Liver (tissue), 9 donors: ENCODE results near the gene BHLHA15. TPM values are rescaled to one million over a fixed set of nuclear protein-coding genes. Genes with fewer than 3 reads are reported as not detected.

Experiments used
- DNase-seq: peaks from one replicate; pipeline ENCODE4 v3.0.0-alpha.2; 2017; ENCODE audit warnings: low spot score
- H3K27ac ChIP-seq, 2 donors: one replicate each; pipeline ENCODE4 v1.7.0; 2013; ENCODE audit warnings: inconsistent platforms in 2 of 2, low read length in 2 of 2, control low read depth in 1 of 2, low read depth in 1 of 2, mild to moderate bottlenecking in 1 of 2
- H3K27me3 ChIP-seq, 4 donors: one replicate each; pipeline versions ENCODE4 v1.6.1 to v1.7.0; 2013; ENCODE audit warnings: low read length in 3 of 4, inconsistent platforms in 1 of 4, mild to moderate bottlenecking in 1 of 4, moderate library complexity in 1 of 4; ENCODE audit not compliant: control insufficient read depth in 4 of 4, insufficient read depth in 4 of 4
- H3K36me3 ChIP-seq, 4 donors: one replicate each; pipeline versions ENCODE4 v1.6.1 to v1.7.0; 2013; ENCODE audit warnings: low read length in 3 of 4, mild to moderate bottlenecking in 3 of 4, low read depth in 1 of 4, moderate library complexity in 1 of 4; ENCODE audit not compliant: control insufficient read depth in 4 of 4, insufficient read depth in 3 of 4
- H3K4me1 ChIP-seq, 4 donors: one replicate each; pipeline versions ENCODE4 v1.6.1 to v1.7.0; 2013; ENCODE audit warnings: low read length in 3 of 4, mild to moderate bottlenecking in 3 of 4, moderate library complexity in 1 of 4; ENCODE audit not compliant: control insufficient read depth in 4 of 4, insufficient read depth in 4 of 4
- H3K4me3 ChIP-seq, 3 donors: one replicate each; pipeline versions ENCODE4 v1.6.1 to v1.7.0; 2013; ENCODE audit warnings: low read length in 3 of 3, control low read depth in 1 of 3, low read depth in 1 of 3, mild to moderate bottlenecking in 1 of 3
- H3K9ac ChIP-seq, 2 donors: one replicate each; pipeline ENCODE4 v1.7.0; 2013; ENCODE audit warnings: low read length in 2 of 2, mild to moderate bottlenecking in 2 of 2, moderate library complexity in 2 of 2, control low read depth in 1 of 2, low read depth in 1 of 2
- H3K9me3 ChIP-seq, 4 donors: one replicate each; pipeline versions ENCODE4 v1.6.1 to v1.7.0; 2013; ENCODE audit warnings: low read length in 3 of 4; ENCODE audit not compliant: control insufficient read depth in 4 of 4
- ATF3 ChIP-seq: IDR thresholded peaks from 2 replicates; pipeline ENCODE4 v1.6.1; 2016; ENCODE audit warnings: antibody characterized with exemption
- CTCF ChIP-seq: fragments of 150-350 bp; IDR thresholded peaks from 2 replicates; pipeline ENCODE4 v1.5.1; 2017; ENCODE audit warnings: improper control_type of control experiment, low read depth, low read length; ENCODE audit not compliant: missing input control
- FOXA1 ChIP-seq: IDR thresholded peaks from 2 replicates; pipeline ENCODE4 v1.6.1; 2016; ENCODE audit warnings: antibody characterized with exemption
- FOXA2 ChIP-seq: IDR thresholded peaks from 2 replicates; pipeline ENCODE4 v1.6.1; 2016; ENCODE audit warnings: antibody characterized with exemption
- HNF4G ChIP-seq: IDR thresholded peaks from 2 replicates; pipeline ENCODE4 v1.6.1; 2016; ENCODE audit warnings: antibody characterized with exemption
- JUND ChIP-seq, 2 donors: IDR thresholded peaks; 2 replicates each; pipeline ENCODE4 v1.6.1; 2016; ENCODE audit warnings: antibody characterized with exemption in 2 of 2
- MAX ChIP-seq: IDR thresholded peaks from 2 replicates; pipeline ENCODE4 v1.6.1; 2016; ENCODE audit warnings: antibody characterized with exemption
- NR2F2 ChIP-seq: IDR thresholded peaks from 2 replicates; pipeline ENCODE4 v1.6.1; 2016; ENCODE audit warnings: antibody characterized with exemption
- RAD21 ChIP-seq, 2 donors: IDR thresholded peaks; 2 replicates each; pipeline ENCODE4 v1.6.1; 2016; ENCODE audit warnings: antibody characterized with exemption in 2 of 2, mild to moderate bottlenecking in 2 of 2
- RXRA ChIP-seq, 2 donors: IDR thresholded peaks; 2 replicates each; pipeline ENCODE4 v1.6.1; 2017 to 2018; ENCODE audit warnings: antibody characterized with exemption in 2 of 2, mild to moderate bottlenecking in 1 of 2
- SP1 ChIP-seq: IDR thresholded peaks from 2 replicates; pipeline ENCODE4 v1.6.1; 2018; ENCODE audit warnings: antibody characterized with exemption, mild to moderate bottlenecking
- TAF1 ChIP-seq: conservative IDR thresholded peaks from 2 replicates; pipeline ENCODE4 v1.6.1; 2016; ENCODE audit warnings: antibody characterized with exemption, mild to moderate bottlenecking
- YY1 ChIP-seq: IDR thresholded peaks from 2 replicates; pipeline ENCODE4 v1.6.1; 2016; ENCODE audit warnings: antibody characterized with exemption, mild to moderate bottlenecking
- ZBTB33 ChIP-seq: IDR thresholded peaks from 2 replicates; pipeline ENCODE4 v1.6.1; 2016; ENCODE audit warnings: antibody characterized with exemption
- WGBS: extraction: QIAGEN DNeasy Blood & Tissue Kit; methylation state at CpG from one replicate; pipeline ENCODE4 v1.1.7; 2013; 5-methylcytosine and 5-hydroxymethylcytosine counted together
- polyA plus RNA-seq, 2 donors: library from polyadenylated mRNA; stranded (reverse) in 1 of 2; unstranded in 1 of 2; fragments of 200-250 nt in 1 of 2; fragments of >200 nt in 1 of 2; fragmentation: Nextera tagmentation in 1 of 2; extraction: Ambion mirVana in 1 of 2; gene quantifications; one replicate each; pipeline versions ENCODE4 v1.2.1 to v1.2.3, GENCODE V29; 2013 to 2015
- total RNA-seq, 2 donors: library from RNA; depleted of rRNA; stranded (reverse); fragments of >200 nt; gene quantifications; one replicate each; pipeline ENCODE4 v1.2.3, GENCODE V29; 2014
- donor health status: healthy.
- donor health status: healthy.
- donor health status: healthy.
- donor health status: healthy.
- donor health status: healthy.

Gene BHLHA15
- total and polyA plus RNA-seq, 4 donors: 1.0 to 28.9 (median 7.6) TPM

GRCh38 chr7:98168181-98168903 lies 42.9 kb upstream of the BHLHA15 start:
- peak; percentile 56 for DNase-seq
- TF ChIP-seq RAD21 (IDR thresholded peaks at IDR 0.05) (peak; percentile 91 to 96), ATF3 (peak; percentile 83), ZBTB33 (no peak), CTCF (peak; percentile 80), JUND (IDR thresholded peaks at IDR 0.05) (peak; percentile 96 to 98), RXRA (IDR thresholded peaks at IDR 0.05) (peak; percentile 64 to 65), NR2F2 (no peak), MAX (no peak)
- WGBS: 67% methylated on average over 17 of the region's 17 CpGs
- Histone ChIP-seq H3K36me3 (no peaks in the 10 kb centered on the region), H3K27me3 (no peaks in the 10 kb centered on the region), H3K27ac (no peak overlapping the region), H3K4me1 (peaks cover 0 to 28% (median 20%) of the 10 kb centered on the region in 4 donors), H3K9me3 (no peaks in the 10 kb centered on the region), H3K4me3 (no peak overlapping the region), H3K9ac (no peak overlapping the region)

GRCh38 chr7:98168904-98169621 lies 42.2 kb upstream of the BHLHA15 start:
- Histone ChIP-seq H3K27me3 (no peaks in the 10 kb centered on the region), H3K4me1 (peaks cover 0 to 24% (median 14%) of the 10 kb centered on the region in 4 donors)

More at GRCh38 chr7:98168904-98169621, 42.2 kb upstream of the BHLHA15 start:
- Histone ChIP-seq H3K9ac (no peak overlapping the region), H3K9me3 (no peaks in the 10 kb centered on the region), H3K36me3 (no peaks in the 10 kb centered on the region), H3K4me3 (no peak overlapping the region), H3K27ac (no peak overlapping the region)
- DNase-seq: no peak
- TF ChIP-seq TAF1 (no peak), FOXA2 (no peak), YY1 (no peak), SP1 (no peak), CTCF (no peak), HNF4G (no peak), FOXA1 (no peak), NR2F2 (no peak), RXRA (IDR thresholded peaks at IDR 0.05) (no peak), JUND (IDR thresholded peaks at IDR 0.05) (no peak)
- WGBS: 95% methylated on average over 5 of the region's 5 CpGs
